Frontal cortex (tissue), 4 donors: ENCODE data around the gene SYCP3. TPM values are rescaled to one million over a fixed set of nuclear protein-coding genes. Genes with fewer than 3 reads are reported as not detected.
"Not testable (repeated sequence)": the region's sequence is repeated elsewhere in the genome, so short reads cannot be mapped to it uniquely, and the experiment has no call there.

Source experiments
- DNase-seq, 2 donors: peaks; one replicate each; pipeline ENCODE4 v3.0.0; 2012; ENCODE audit warnings: low spot score in 2 of 2
- FAIRE-seq: peaks from 2 replicates; lab custom pipeline; 2012; peaks lifted over from hg19 to GRCh38; lab: Jason Lieb, UNC
- small RNA-seq: library from RNA; depleted of rRNA; stranded (forward); fragments of <200 nt; gene quantifications from one replicate; pipeline ENCODE3, GENCODE V24; 2014
- total RNA-seq: library from RNA; depleted of rRNA; stranded (reverse); fragments of >200 nt; gene quantifications from one replicate; pipeline ENCODE4 v1.2.3, GENCODE V29; 2014
- donor health status: control.
- donor health status: control.
- donor health status: control.

Gene SYCP3
- total RNA-seq, 1 donor from 2014 or later, result 0.82 TPM

DNA sequence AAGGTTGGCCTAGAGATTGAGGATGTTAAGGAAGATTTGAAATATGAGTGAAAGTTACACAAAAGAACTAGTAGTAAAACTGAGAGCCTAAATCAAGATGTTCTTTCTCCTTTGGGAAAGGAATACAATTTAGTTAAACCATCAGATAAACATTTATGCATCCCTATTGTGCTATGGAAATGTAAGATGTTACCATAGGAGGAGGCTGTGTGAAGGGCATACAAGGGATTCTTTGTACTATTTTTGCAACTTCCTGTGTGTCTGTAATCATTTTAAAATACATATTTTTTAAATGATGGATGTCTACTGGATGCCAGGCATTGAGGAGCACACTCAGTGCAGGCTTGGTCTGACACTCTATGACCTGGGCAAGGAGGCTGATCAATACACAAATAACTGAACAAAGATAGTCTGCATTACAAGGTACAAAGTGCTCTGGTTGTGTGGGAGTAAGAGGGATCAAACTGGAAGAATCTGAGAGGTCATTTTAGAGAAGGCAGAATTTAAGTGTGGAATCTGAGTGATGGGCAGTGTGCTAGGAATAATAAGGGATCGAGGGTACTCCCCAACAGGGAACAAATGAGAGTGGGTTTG is 47.7 kb downstream of the SYCP3 start:
- no peak for DNase-seq
- FAIRE-seq, result no peak

DNA sequence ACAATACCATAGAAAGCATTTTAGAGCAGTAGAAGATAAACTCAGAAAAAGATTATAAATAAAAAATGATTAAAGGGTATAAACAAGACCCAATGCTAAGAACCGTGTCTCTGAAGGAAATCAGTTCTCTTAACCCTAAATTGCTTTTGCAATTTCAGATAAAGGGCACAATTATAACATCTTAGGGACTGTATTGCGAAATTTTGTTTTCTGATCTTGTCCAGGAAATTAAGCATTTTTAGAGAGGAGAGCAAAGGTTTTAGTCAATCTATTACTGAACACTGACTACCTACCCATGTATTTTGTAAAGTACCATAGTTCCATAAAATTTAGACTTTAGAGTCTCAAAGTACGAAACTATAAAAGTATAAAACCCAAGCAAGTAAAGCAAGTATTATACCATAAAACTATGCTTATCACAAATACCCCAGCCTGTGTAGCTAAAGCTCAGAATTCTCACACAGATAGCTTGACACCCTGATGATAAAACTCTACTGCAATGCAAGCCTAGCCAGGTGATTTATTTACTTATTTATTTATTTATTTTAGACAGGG is 48.6 kb downstream of the SYCP3 start:
- DNase-seq (no peak), FAIRE-seq (no peak)

DNA sequence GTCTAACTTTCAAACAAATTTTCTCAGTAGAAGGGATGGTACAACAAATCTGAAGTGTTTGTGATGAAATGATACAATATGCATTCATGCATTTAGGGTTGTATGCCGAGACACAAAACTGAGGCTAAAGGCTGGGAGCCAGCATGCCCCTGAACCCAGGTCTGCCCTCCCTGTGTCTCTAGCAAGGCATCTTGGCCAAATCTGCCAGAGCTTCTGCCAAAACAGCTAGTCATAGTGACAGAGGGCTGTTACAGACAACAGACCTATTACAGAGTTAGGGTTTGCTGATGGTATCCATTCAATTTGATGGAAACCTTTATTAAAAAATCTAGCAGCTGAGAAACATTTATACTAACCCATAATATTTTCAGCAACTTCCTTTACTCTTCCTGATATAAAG is 53.1 kb downstream of the SYCP3 start:
- FAIRE-seq, result no peak
- DNase-seq, result no peak

DNA sequence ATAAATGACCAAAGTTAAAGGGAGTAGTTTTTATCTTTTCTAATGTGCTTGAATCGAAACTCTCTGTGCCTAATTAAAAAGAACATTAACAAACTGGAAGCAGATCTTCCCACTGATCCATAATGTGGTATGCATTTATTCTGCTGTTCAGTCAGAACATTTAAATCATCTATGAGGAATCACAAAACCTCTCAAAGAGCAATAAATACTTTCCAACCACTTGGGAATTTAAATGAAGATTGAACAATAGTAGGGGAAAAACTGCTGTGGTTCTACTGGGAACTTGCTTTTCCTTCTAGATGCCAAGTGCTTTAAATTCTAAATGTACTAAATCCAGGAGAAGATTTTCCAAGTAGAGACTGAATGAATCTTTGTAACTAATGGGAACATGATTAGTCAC is 54.2 kb downstream of the SYCP3 start:
- FAIRE-seq (no peak), DNase-seq (no peak)

DNA sequence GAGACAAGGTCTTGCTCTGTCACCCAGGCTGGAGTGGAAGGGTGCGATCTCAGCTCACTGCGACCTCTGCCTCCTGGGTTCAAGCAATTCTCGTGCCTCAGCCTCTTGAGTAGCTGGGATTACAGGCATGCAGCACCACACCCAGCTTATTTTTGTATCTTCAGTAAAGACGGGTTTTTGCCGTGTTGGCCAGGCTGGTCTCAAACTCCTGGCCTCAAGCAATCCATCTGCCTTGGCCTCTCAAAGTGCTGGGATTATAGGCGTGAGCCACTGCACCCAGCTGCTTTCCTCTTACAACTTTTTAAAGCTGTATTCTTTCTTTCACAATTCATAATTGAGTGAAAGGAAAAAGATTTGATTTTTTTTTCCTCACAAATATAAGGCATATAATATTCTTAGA is 57.6 kb downstream of the SYCP3 start:
- not testable (repeated sequence) for DNase-seq, FAIRE-seq

DNA sequence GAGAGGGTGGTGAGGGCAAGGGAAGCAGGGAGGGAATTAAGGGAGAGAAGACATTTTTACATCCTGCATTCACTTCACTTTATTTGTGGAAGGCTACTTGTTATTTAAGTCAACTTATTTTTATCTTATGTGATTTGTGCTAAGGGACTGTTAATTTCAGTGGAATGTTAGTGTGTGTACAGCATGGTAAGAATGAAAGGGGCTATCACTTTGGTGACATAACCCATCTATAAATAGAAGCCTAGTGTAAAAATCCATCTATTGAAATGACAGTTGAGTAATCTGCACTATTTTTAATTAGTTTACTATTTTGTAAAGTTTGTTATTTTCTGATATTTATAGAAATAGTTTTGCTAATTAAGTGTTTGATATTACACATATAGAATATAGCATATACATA is 58.6 kb downstream of the SYCP3 start:
- FAIRE-seq, result no peak
- DNase-seq, result no peak

DNA sequence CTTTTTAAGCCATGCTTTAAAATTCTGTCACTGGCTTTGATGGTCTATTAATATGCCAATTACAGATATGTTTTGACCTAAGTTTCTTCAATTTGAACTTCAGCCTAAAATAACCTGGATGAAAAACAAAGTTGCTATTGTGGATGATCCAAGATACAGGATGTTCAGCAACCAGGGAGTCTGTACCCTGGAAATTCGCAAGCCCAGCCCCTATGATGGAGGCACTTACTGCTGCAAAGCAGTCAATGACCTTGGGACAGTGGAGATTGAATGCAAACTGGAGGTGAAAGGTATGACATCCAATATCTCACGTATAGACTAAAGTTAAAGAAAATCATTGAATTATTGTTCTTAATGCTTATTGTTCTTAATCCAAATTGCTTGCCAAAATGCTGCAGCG is 59.0 kb downstream of the SYCP3 start:
- FAIRE-seq (no peak), DNase-seq (no peak)

Small RNA genes lying within 50 kb of the gene (small RNA-seq; reads per million reads assigned to genes)
- not detected for gene RNA5SP368
- not detected for gene RNU6-101P
- gene RNY1P16, result not detected

Other genes starting within 250 kb of the SYCP3 start
- 2.4 TPM for gene MYBPC1, start 144.5 kb downstream of the SYCP3 start, total RNA-seq
- gene CHPT1, start 41.8 kb downstream of the SYCP3 start, total RNA-seq, result 24.5 TPM
- 139 TPM for gene GNPTAB, start 91.5 kb upstream of the SYCP3 start, total RNA-seq
- gene DRAM1, start 138.1 kb upstream of the SYCP3 start, total RNA-seq, result 0.82 TPM